HG03159 (cell line): ENCODE measurements around the gene EPB41L1.

Experiments used
- ATAC-seq: cut with Tn5 transposase; IDR thresholded peaks from one replicate; pipeline ENCODE4 v1.9.1; 2021; ENCODE audit warnings: mild to moderate bottlenecking, moderate library complexity; ENCODE audit not compliant: unreplicated experiment

Gene EPB41L1

GRCh38 chr20:36255445-36255844, 100.9 kb downstream of the EPB41L1 start:
- no peak for ATAC-seq

GRCh38 chr20:36259177-36260061, 104.9 kb downstream of the EPB41L1 start:
- ATAC-seq, result no peak

- ATAC-seq, result no peak
Measured at GRCh38 chr20:36260316-36260715, 105.8 kb downstream of the EPB41L1 start.

- ATAC-seq, result no peak
Measured at GRCh38 chr20:36261389-36262105, 107.0 kb downstream of the EPB41L1 start.

GRCh38 chr20:36262440-36262839, 107.9 kb downstream of the EPB41L1 start:
- ATAC-seq, result no peak

- no peak for ATAC-seq
Measured at GRCh38 chr20:36264426-36265246, 110.1 kb downstream of the EPB41L1 start.

GRCh38 chr20:36266189-36266588, 111.6 kb downstream of the EPB41L1 start:
- ATAC-seq, result no peak

GRCh38 chr20:36267605-36268381, 113.3 kb downstream of the EPB41L1 start:
- ATAC-seq, result no peak

- no peak for ATAC-seq
Measured at GRCh38 chr20:36268440-36269342, 114.2 kb downstream of the EPB41L1 start.

- ATAC-seq, result no peak
Measured at GRCh38 chr20:36269507-36269906, 115.0 kb downstream of the EPB41L1 start.

GRCh38 chr20:36270744-36271638, 116.5 kb downstream of the EPB41L1 start:
- no peak for ATAC-seq

- ATAC-seq, result no peak
Measured at GRCh38 chr20:36271639-36272546, 117.4 kb downstream of the EPB41L1 start.

- ATAC-seq, result no peak
Measured at GRCh38 chr20:36272547-36273220, 118.1 kb downstream of the EPB41L1 start.

- ATAC-seq, result no peak
Measured at GRCh38 chr20:36273414-36274180, 119.1 kb downstream of the EPB41L1 start.

GRCh38 chr20:36274181-36274841, 119.8 kb downstream of the EPB41L1 start:
- ATAC-seq, result no peak

GRCh38 chr20:36275011-36275410, 120.5 kb downstream of the EPB41L1 start:
- no peak for ATAC-seq
